Esophagus muscularis mucosa (tissue), 4 donors: ENCODE results near the gene DMD. TPM values are rescaled to one million over a fixed set of nuclear protein-coding genes. Genes with fewer than 3 reads are reported as not detected.

Experiments
- DNase-seq: peaks from one replicate; pipeline ENCODE4 v3.0.0-alpha.2; 2017; ENCODE audit errors: extremely low spot score
- H3K27ac ChIP-seq, 4 donors: fragments of 200-600 bp; sonication (generic); replicated peaks in 1 of 4; 1 replicate in 3 of 4; 2 replicates in 1 of 4; pipeline ENCODE4 v1.5.1; 2016 to 2019; ENCODE audit warnings: mild to moderate bottlenecking in 1 of 4
- H3K27me3 ChIP-seq, 4 donors: fragments of 200-600 bp; sonication (generic); one replicate each; pipeline versions ENCODE4 v1.5.1 to v1.6.0; 2016 to 2019
- H3K36me3 ChIP-seq, 4 donors: fragments of 200-600 bp; sonication (generic); one replicate each; pipeline ENCODE4 v1.5.1; 2016 to 2019
- H3K4me1 ChIP-seq, 4 donors: fragments of 200-600 bp; sonication (generic); one replicate each; pipeline ENCODE4 v1.5.1; 2016 to 2019
- H3K4me3 ChIP-seq, 4 donors: fragments of 200-600 bp; sonication (generic); 1 replicate in 2 of 4; 2 replicates in 2 of 4; pipeline ENCODE4 v1.5.1; 2016 to 2019; ENCODE audit warnings: mild to moderate bottlenecking in 4 of 4, moderate library complexity in 1 of 4
- H3K9me3 ChIP-seq, 4 donors: fragments of 200-600 bp; sonication (generic); 1 replicate in 3 of 4; 2 replicates in 1 of 4; pipeline ENCODE4 v1.5.1; 2016 to 2019
- CTCF ChIP-seq, 3 experiments: fragments of 200-600 bp in 2 of 3; fragments of 450-650 bp in 1 of 3; sonication (generic) in 2 of 3; IDR thresholded peaks; one replicate each; pipeline ENCODE4 v1.5.1; 2017 to 2019; ENCODE audit warnings: antibody characterized with exemption in 3 of 3, mild to moderate bottlenecking in 2 of 3, moderate library complexity in 1 of 3
- EP300 ChIP-seq: sonication (generic); formaldehyde crosslinking; IDR thresholded peaks from one replicate; pipeline ENCODE4 v1.6.1; 2017; ENCODE audit warnings: antibody characterized with exemption
- POLR2A ChIP-seq: fragments of 450-650 bp; IDR thresholded peaks from one replicate; pipeline ENCODE4 v1.6.1; 2017; ENCODE audit warnings: antibody characterized with exemption, moderate library complexity, mild to moderate bottlenecking, low read depth
- POLR2AphosphoS5 ChIP-seq, 2 donors: sonication (generic); formaldehyde crosslinking; IDR thresholded peaks; one replicate each; pipeline ENCODE4 v1.6.1; 2017; ENCODE audit warnings: antibody characterized with exemption in 2 of 2
- WGBS: methylation state at CpG from one replicate; pipeline ENCODE4 v1.1.5; 2018; 5-methylcytosine and 5-hydroxymethylcytosine counted together
- intact Hi-C: fragments of 100-400 bp; cut with DNase I; formaldehyde crosslinking; loops from one replicate; pipeline ENCODE4 v1.15.1; 2023
- total RNA-seq, 4 donors: library from RNA; depleted of rRNA; stranded (reverse); fragments of >200 nt; gene quantifications; one replicate each; pipeline versions ENCODE4 v1.1.0 to v1.2.1, GENCODE V29; 2016

The DMD gene
- total RNA-seq, 4 donors from 2014 or later = 127 to 210 (median 188) TPM

- Histone ChIP-seq H3K27ac (no peak overlapping the region), H3K4me3 (no peak overlapping the region), H3K9me3 (no peaks in the 10 kb centered on the region), H3K27me3 (no peaks in the 10 kb centered on the region), H3K4me1 (no peaks in the 10 kb centered on the region), H3K36me3 (no peaks in the 10 kb centered on the region)
- intact Hi-C loops = no loop called here
- no peak for DNase-seq
- no peak for TF ChIP-seq POLR2AphosphoS5 (IDR thresholded peaks at IDR 0.05)
- no peak for TF ChIP-seq POLR2A
- no peak for TF ChIP-seq CTCF (IDR thresholded peaks at IDR 0.05)
- no peak for TF ChIP-seq EP300
Measured at GRCh38 chrX:31461266-31461665, 1750.1 kb downstream of the DMD start.

GRCh38 chrX:31459361-31459760, 1752.0 kb downstream of the DMD start:
- H3K27me3 ChIP-seq = no peaks in the 10 kb centered on the region
- H3K36me3 ChIP-seq = no peaks in the 10 kb centered on the region
- 76% methylated on average over 5 of the region's 5 CpGs for WGBS
- intact Hi-C loops = no loop called here
- H3K4me1 ChIP-seq = no peaks in the 10 kb centered on the region
- no peak overlapping the region for H3K4me3 ChIP-seq
- H3K9me3 ChIP-seq = no peaks in the 10 kb centered on the region
- DNase-seq = no peak
- TF ChIP-seq CTCF (IDR thresholded peaks at IDR 0.05) (no peak), POLR2AphosphoS5 (IDR thresholded peaks at IDR 0.05) (no peak), EP300 (no peak), POLR2A (no peak)
- no peak overlapping the region for H3K27ac ChIP-seq

- Histone ChIP-seq H3K27me3 (no peaks in the 10 kb centered on the region), H3K9me3 (no peaks in the 10 kb centered on the region), H3K27ac (no peak overlapping the region), H3K36me3 (no peaks in the 10 kb centered on the region), H3K4me1 (peaks cover 0 to 8% (median 3%) of the 10 kb centered on the region in 4 donors), H3K4me3 (no peak overlapping the region)
- TF ChIP-seq CTCF (IDR thresholded peaks at IDR 0.05) (no peak), POLR2AphosphoS5 (IDR thresholded peaks at IDR 0.05) (no peak), EP300 (no peak), POLR2A (no peak)
- intact Hi-C loops = no loop called here
- DNase-seq = no peak
- 63% methylated on average over 4 of the region's 4 CpGs for WGBS
Measured at GRCh38 chrX:31449965-31450364, 1761.4 kb downstream of the DMD start.

- DNase-seq = no peak
- Histone ChIP-seq H3K27ac (no peak overlapping the region), H3K4me1 (peaks cover 0 to 8% (median 3%) of the 10 kb centered on the region in 4 donors), H3K27me3 (no peaks in the 10 kb centered on the region), H3K9me3 (no peaks in the 10 kb centered on the region), H3K36me3 (no peaks in the 10 kb centered on the region), H3K4me3 (no peak overlapping the region)
- 78% methylated on average over 3 of the region's 3 CpGs for WGBS
- TF ChIP-seq EP300 (no peak), POLR2A (no peak), POLR2AphosphoS5 (IDR thresholded peaks at IDR 0.05) (no peak), CTCF (IDR thresholded peaks at IDR 0.05) (no peak)
- intact Hi-C loops = no loop called here
Measured at GRCh38 chrX:31449081-31449480, 1762.3 kb downstream of the DMD start.

GRCh38 chrX:31445542-31445941, 1765.8 kb downstream of the DMD start:
- no peak overlapping the region for H3K27ac ChIP-seq
- TF ChIP-seq EP300 (no peak), POLR2AphosphoS5 (IDR thresholded peaks at IDR 0.05) (no peak), CTCF (IDR thresholded peaks at IDR 0.05) (no peak), POLR2A (no peak)
- 64% methylated on average over 4 of the region's 4 CpGs for WGBS
- intact Hi-C loops = no loop called here
- DNase-seq = no peak
- no peak overlapping the region for H3K4me3 ChIP-seq
- peaks cover 0 to 4% (median 0%) of the 10 kb centered on the region in 4 donors for H3K36me3 ChIP-seq
- H3K9me3 ChIP-seq = no peaks in the 10 kb centered on the region
- H3K27me3 ChIP-seq = no peaks in the 10 kb centered on the region
- peaks cover 0 to 5% (median under 1%) of the 10 kb centered on the region in 4 donors for H3K4me1 ChIP-seq
